HG03521 (cell line): Measurements from ENCODE around the gene CSMD2.
"Not testable (repeated sequence)": the region's sequence is repeated elsewhere in the genome, so short reads cannot be mapped to it uniquely, and the experiment has no call there.

Experiments used
- ATAC-seq: cut with Tn5 transposase; IDR thresholded peaks from one replicate; pipeline ENCODE4 v1.9.1; 2021; ENCODE audit warnings: mild to moderate bottlenecking, moderate library complexity; ENCODE audit not compliant: unreplicated experiment

CSMD2 gene

GRCh38 chr1:34164771-34165391 is at the start of gene CSMD2:
CSMD2 (minus strand) TSS chr1:34165230; CDS start chr1:34165097, 133 bp downstream.
- ATAC-seq = no peak

- ATAC-seq = no peak
Observed at GRCh38 chr1:34213956-34214355, 48.9 kb upstream of the CSMD2 start.

DNA sequence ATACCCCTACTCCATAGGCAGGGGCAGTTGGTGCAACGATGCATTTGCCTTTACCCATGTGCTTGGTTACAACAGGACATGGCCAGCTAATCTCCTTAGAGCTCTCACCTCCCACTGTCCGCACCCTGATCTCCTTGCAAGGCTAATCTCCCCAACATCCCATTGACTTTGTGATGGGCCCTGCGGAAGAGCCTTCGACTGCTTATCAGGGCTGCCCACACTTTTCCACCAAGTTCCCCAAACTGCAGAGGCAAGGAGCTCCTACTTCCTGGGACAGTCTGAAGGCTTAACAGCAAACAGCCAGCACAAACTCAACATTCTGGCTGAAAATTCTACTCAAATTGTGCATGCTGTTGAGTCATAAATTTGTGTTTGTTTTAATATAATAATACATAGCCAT is 47.6 kb upstream of the CSMD2 start:
- no peak for ATAC-seq

GRCh38 chr1:34199927-34200326 is 34.9 kb upstream of the CSMD2 start:
- ATAC-seq = no peak

DNA sequence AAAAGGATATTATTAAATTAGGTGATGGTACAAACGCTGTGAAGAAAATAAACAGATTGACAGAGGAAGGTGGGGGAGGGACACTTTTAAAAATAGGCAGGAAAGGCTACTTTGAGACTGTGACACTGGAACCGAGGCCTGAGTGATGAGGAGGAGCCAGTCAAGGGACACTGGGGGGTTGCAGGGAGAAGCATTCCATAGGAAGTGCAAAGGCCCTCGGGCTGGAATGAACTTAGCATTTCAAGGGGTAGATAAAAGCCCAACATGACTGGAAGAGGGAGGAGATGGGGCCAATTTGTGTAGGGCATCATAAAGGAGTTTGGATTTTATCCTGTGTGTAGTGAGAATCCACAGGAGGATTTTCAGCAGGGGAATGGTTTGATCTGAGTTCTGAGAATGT is 27.6 kb upstream of the CSMD2 start:
- no peak for ATAC-seq

DNA sequence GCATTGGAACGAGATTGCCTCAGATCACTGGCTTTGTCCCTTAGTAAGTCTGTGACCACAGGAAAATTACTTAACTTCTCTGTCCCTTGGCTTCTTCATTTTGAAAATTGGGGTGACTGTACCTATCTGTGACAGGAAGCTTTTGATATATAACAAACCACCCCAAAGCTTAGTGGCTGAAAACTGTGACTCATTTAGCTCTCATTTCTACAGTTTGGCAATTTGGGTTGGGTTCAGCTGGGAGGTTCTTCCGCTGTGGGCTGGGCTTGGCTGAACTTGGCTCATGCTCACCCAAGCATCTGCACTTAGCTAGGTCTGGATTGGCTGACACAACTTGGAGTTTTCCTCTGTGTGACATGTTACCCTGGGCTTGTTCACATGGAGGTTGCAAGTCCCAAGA is 25.7 kb upstream of the CSMD2 start:
- ATAC-seq = no peak

DNA sequence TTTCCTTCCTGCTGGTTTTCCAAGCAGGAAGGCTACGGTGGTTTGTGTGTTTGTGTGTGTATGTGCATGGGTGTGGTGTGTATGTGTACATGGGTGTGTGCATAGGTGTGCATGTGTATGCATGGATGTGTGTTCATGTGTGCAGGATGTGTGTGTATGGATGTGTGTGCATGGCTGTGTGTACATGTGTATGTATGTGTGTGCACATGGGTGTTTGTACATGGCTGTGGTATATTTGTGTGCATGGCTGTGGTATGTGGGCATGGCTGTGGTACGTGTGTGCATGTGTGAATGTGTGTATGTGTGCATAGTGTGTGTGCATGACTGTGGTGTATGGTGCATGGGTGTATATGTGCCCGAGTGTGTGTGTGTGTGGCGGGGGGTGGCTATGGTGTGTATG is 24.0 kb upstream of the CSMD2 start:
- no peak for ATAC-seq

DNA sequence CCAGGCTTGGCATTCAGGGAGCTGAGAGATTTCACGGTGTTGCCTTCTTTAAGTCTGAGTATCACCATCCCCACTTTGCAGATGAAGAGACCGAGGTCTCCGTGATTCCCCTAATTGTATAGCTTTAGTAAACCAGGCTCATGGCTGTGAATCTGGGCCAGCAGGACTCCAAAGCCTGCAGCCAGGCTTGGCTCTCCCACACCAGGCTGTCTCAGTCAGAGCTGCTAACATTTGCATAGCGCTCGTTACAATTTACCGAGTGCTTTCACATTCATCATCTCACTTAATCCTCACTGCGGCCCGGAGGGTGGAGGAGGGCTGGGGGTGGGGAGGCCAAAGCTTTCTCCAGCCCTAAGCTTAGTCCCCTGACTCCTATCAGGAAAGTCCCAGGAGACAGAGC is 23.4 kb upstream of the CSMD2 start:
- ATAC-seq = no peak

- ATAC-seq = no peak
Observed at GRCh38 chr1:34186741-34187494, 21.9 kb upstream of the CSMD2 start.

GRCh38 chr1:34183381-34183780 is 18.4 kb upstream of the CSMD2 start:
- ATAC-seq = not testable (repeated sequence)

DNA sequence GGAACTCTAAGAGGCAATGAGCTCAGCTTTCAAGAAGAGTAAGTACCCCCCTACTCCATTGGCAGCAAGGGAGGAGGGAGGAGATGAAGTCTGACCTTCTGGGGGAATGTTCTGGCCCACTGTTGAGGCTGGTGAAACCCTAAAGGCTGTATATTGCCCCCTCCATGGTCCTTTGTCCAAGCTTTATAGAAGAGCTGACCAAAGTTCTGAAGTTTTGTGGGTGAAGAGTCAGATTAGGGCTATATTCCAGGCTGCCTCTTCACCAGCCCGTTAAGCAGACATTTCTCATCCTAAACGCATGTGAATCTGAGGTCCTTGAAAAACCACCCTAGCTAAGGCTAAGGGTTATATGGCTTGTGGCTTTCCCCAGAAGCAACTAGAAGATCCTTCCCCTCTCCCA is 13.0 kb upstream of the CSMD2 start:
- ATAC-seq = no peak

DNA sequence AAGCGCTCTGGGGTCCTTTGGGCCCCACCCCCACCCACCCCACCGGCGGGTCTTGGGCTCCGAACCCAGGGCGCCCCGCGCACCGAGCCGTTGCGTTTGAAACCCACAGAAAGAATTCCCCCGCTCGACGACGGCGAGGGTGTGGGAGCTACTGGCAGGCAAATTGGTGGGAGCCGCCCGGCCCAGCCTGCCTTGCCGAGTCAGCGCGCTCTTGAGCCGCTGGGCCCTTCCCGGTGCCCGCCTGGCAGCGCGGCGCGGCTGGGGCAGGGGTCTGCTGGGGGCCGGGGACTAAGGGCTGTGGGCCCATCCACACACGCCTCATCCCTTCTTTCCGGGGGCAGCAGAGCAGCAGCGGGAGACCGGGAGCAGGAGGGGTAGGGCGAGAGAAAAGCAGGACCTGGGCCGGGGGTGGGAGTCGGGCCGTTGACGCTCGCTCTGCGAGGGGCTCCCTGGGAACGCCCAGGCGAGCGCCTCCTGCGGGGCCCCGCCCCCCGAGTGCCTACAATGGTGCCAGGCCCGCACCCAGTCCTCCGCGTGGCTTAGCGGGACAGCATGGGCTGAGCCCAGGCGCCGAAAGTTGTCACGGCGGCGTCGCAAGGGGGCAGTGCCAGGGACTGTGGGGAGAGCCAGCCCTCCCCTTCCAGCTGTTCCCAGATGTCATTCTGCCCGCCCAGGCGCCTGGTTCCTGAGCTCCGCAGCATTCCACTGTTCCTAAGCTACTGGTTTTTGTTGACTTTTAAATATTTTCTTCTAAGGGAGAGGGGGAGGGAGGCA is 12.0 kb upstream of the CSMD2 start, which contains the start of gene C1orf94:
Gene C1orf94 (plus strand): TSS at position 78 of the 774 bp plus-strand sequence. CDS start 883 bp downstream, outside the sequence.
- ATAC-seq = no peak

DNA sequence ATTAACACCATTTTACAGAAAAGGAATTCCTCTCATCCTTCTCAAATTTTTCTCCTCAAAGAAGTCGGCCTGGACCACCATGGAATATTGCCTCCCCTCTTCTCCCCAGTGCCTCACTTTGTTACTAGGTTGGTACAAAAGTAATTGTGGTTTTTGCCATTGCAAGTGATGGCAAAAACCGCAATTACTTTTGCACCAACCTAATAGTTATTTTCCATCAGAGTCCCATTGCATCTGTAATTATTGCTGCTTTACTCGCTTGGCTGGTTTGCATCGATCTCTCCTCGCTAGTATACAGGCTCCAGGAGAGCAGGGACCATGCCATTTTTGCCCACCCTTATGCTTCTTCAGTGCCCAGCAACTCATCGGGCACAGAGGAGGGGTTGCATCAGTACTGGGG is 10.7 kb upstream of the CSMD2 start:
- no peak for ATAC-seq

DNA sequence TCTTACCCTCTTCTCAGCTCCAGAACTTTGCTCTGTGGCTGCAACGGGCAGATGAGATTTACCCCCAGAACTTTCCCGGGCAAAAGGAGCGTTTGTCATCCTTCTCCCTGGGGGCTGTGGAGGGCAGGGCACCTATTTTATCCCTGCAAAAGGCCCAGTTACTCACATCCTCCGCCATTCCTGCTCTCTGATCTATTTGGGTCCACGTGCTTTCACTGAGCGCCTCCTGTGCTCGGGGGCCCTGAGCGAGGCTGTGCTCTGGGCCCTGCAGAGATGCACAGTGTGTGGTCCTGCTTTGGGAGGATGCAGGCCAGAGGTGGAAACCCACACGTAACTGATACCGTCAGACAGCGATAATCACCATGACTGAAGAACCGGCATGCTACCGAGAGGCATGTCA is 2.4 kb upstream of the CSMD2 start:
- no peak for ATAC-seq

DNA sequence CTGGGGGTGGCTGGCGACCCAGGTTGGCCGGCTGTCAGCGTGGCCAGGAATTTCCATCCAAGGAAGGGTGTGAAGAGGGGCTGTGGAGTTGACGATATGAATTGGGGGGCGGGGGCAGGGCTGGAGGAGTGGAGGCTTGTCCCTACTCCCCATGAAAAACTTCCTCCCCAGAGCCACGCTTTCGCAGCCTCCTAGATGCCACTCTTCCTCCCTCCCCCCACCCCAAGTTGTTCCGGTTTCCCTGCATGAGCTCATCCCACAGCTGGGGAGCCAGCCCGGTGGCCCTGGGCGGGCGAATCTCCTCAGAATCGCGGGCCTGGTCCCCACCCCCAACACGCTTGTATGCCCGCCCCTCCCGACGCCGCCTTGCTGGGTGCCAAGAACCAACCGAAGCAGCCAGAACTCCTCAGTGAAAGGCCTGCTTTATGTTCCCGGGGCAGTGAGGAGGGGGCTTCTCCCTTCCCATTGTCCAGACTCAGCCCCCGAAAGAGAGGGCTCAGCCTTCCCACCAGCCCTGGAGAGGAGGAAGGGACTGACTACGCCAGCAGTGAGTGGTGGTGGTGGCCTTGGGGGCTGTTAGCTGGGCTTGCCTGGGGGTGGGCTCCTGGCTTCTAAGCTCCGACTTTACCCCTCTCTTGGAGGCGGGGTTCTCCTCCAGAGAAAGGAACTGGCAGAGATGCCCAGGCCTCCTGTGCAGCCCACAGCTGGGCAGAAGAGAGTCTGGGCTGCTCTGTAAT is 1.8 kb upstream of the CSMD2 start:
- ATAC-seq = no peak

DNA sequence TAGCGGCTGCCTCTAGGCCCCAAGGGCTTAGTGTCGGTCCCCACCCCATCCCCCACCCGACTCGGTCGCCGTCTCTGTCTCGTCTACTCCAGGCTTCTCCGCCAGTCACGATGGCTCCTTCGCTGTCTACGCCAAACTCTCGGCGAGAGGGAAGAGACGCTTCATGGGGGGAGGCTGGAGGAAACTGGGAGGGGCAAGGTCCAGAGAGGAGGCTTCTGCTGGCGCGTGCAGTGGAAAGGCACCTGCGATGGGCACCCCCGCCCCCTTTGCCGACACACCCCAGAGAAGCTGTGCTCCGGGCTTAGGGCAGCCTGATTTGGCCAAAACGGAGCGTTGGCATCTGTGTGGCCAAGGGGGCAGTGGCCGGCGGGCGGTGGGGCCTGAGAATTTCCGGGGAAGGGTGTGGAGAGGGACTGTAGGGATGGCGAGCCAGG is 1.2 kb upstream of the CSMD2 start:
- no peak for ATAC-seq

DNA sequence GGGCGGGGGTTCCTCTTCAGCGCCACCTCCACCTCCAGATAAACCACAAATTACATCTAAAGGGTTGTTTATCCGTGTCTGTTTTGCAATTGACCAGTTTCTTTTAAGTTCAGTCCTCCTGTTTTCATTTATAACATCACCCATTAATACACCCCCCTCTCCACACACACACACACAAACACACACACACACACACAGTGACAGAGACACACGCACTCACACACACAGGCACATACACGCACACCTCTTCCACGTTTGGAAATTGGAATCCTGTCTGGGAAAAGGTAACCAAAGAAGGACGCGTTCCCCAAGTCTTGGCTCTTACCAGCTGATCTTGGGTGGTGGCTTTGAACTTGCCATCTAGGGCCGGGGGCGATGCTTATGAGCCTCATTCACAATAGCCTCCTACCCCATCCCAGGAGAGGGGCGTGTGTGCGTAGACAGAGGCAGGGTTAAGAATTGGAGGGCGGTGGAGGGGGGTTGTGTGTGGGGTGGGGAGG is 442 bp upstream of the CSMD2 start:
- ATAC-seq = no peak

- no peak for ATAC-seq
Observed at GRCh38 chr1:34163792-34164731, 968 bp downstream of the CSMD2 start.

DNA sequence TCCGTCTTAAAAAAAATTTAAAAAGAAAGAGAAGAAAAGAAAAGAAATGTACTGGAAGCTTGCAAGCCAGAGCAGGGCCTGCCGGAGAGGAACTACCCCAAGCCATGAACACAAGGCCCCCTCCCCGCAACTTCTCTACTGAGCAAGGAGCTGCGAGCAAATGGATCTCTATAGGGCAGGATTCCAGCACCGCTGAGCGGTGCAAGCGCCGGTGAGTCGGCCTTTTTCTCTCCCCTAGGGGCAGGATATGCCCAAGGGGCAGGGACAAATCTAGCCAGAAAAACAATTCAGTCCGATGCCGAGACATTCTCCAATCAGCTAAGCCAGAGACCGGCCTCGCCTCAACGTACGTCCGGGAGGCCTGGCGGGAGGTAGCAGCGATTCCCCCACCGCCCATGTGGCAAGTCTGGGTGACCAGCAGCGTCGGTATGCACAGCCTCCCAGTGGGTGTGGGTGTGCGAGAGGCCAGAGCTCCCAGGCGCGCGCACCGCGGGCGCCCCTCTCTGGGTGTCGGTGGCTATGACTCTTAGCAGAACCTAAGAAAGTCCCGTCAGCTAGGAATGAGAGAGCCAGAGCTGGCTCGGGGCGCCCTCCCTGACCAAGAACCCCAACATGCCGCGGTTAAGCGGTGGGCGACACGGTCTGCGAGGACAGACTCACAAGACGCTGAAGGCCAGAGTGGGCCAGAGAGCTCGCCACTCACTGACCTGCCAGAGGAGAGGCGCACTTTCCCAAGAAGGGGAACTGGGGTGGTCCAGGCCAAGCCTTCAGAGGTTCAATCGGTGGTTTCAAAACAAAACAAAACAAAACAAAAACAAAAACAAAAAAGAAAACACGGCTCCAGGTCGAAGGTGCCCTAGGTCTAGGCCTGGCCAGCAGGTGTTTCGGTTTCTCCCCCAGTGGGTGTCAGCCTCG is 1.9 kb downstream of the CSMD2 start:
- ATAC-seq = peak; percentile 61
